H9 (cell line): ENCODE results near the gene DENND5B. TPM values are rescaled to one million over a fixed set of nuclear protein-coding genes. Genes with fewer than 3 reads are reported as not detected.

Source experiments
- DNase-seq: peaks from one replicate; pipeline ENCODE4 v3.0.0-alpha.2; 2017
- H2AFZ ChIP-seq: one replicate; pipeline ENCODE4 v1.6.1; 2013; ENCODE audit warnings: mild to moderate bottlenecking, low read length, control low read depth, moderate library complexity
- H2AK5ac ChIP-seq: 2 replicates; pipeline ENCODE4 v1.6.1; 2013; ENCODE audit warnings: low read length, control low read depth, mixed read lengths; ENCODE audit not compliant: insufficient read length
- H2BK120ac ChIP-seq: one replicate; pipeline ENCODE4 v1.6.1; 2013; ENCODE audit warnings: low read depth, mild to moderate bottlenecking, low read length, control low read depth, inconsistent platforms; ENCODE audit not compliant: poor library complexity, severe bottlenecking
- H2BK12ac ChIP-seq: 2 replicates; pipeline ENCODE4 v1.6.1; 2013; ENCODE audit warnings: low read length, control low read depth, mixed read lengths, low read depth; ENCODE audit not compliant: insufficient read length
- H2BK15ac ChIP-seq: 2 replicates; pipeline ENCODE4 v1.6.1; 2013; ENCODE audit warnings: low read depth, low read length, control low read depth
- H2BK20ac ChIP-seq: one replicate; pipeline ENCODE4 v1.6.1; 2013; ENCODE audit warnings: low read depth, mild to moderate bottlenecking, low read length, control low read depth, inconsistent platforms; ENCODE audit not compliant: poor library complexity, severe bottlenecking
- H2BK5ac ChIP-seq: 2 replicates; pipeline ENCODE4 v1.6.1; 2013; ENCODE audit warnings: low read length, control low read depth, mixed read lengths; ENCODE audit not compliant: insufficient read length
- H3K14ac ChIP-seq: 2 replicates; pipeline ENCODE4 v1.6.1; 2013; ENCODE audit warnings: low read length, control low read depth; ENCODE audit not compliant: insufficient read depth
- H3K18ac ChIP-seq: 2 replicates; pipeline ENCODE4 v1.6.1; 2013; ENCODE audit warnings: low read depth, mild to moderate bottlenecking, mixed read lengths, low read length, control low read depth; ENCODE audit not compliant: insufficient read length
- H3K23ac ChIP-seq: 2 replicates; pipeline ENCODE4 v1.6.1; 2013; ENCODE audit warnings: low read length, control low read depth, mixed read lengths, low read depth; ENCODE audit not compliant: insufficient read length
- H3K23me2 ChIP-seq: 2 replicates; pipeline ENCODE4 v1.6.1; 2013; ENCODE audit warnings: low read depth, mild to moderate bottlenecking, mixed read lengths, low read length, control low read depth; ENCODE audit not compliant: insufficient read length, poor library complexity, severe bottlenecking
- H3K27ac ChIP-seq: 2 replicates; pipeline ENCODE4 v1.5.1; 2013; ENCODE audit warnings: low read length, control low read depth, mixed read lengths, low read depth; ENCODE audit not compliant: insufficient read length
- H3K27me3 ChIP-seq: 2 replicates; pipeline ENCODE4 v1.6.1; 2013; ENCODE audit warnings: low read length, control low read depth, inconsistent platforms; ENCODE audit not compliant: insufficient read depth
- H3K4ac ChIP-seq: 2 replicates; pipeline ENCODE4 v1.6.1; 2013; ENCODE audit warnings: low read depth, mild to moderate bottlenecking, control low read depth, inconsistent platforms, low read length, moderate library complexity
- H3K4me1 ChIP-seq: 2 replicates; pipeline ENCODE4 v1.6.1; 2013; ENCODE audit warnings: low read length, control low read depth, inconsistent platforms; ENCODE audit not compliant: insufficient read depth
- H3K4me2 ChIP-seq: 2 replicates; pipeline ENCODE4 v1.6.1; 2013; ENCODE audit warnings: low read length, control low read depth, mixed read lengths; ENCODE audit not compliant: insufficient read length, insufficient read depth
- H3K56ac ChIP-seq: 2 replicates; pipeline ENCODE4 v1.6.1; 2013; ENCODE audit warnings: low read depth, mild to moderate bottlenecking, mixed read lengths, low read length, control low read depth; ENCODE audit not compliant: insufficient read length
- H3K79me1 ChIP-seq: 2 replicates; pipeline ENCODE4 v1.6.1; 2013; ENCODE audit warnings: low read depth, mild to moderate bottlenecking, moderate library complexity, low read length, control low read depth, inconsistent platforms; ENCODE audit not compliant: insufficient read depth, poor library complexity, severe bottlenecking
- H3K79me2 ChIP-seq: 2 replicates; pipeline ENCODE4 v1.6.1; 2013; ENCODE audit warnings: low read length, control low read depth, inconsistent platforms; ENCODE audit not compliant: insufficient read depth
- H3K9ac ChIP-seq: 2 replicates; pipeline ENCODE4 v1.6.1; 2013; ENCODE audit warnings: low read length, control low read depth, mixed read lengths; ENCODE audit not compliant: insufficient read length; ENCODE audit errors: extremely low read depth
- H3K9me3 ChIP-seq: one replicate; pipeline ENCODE4 v1.6.1; 2013; ENCODE audit warnings: low read depth, low read length, inconsistent platforms; ENCODE audit not compliant: control insufficient read depth
- H3T11ph ChIP-seq: one replicate; pipeline ENCODE4 v1.6.1; 2013; ENCODE audit warnings: mild to moderate bottlenecking, low read length, control low read depth, inconsistent platforms
- H4K20me1 ChIP-seq: one replicate; pipeline ENCODE4 v1.6.1; 2013; ENCODE audit not compliant: control insufficient read depth, insufficient read length, insufficient read depth
- H4K5ac ChIP-seq: 2 replicates; pipeline ENCODE4 v1.6.1; 2013; ENCODE audit warnings: low read depth, mild to moderate bottlenecking, mixed read lengths, low read length, control low read depth; ENCODE audit not compliant: insufficient read length
- H4K8ac ChIP-seq: replicated peaks from 2 replicates; pipeline ENCODE4 v1.6.1; 2013; ENCODE audit warnings: low read length, control low read depth, mixed read lengths, low read depth; ENCODE audit not compliant: insufficient read length
- H4K91ac ChIP-seq: 2 replicates; pipeline ENCODE4 v1.6.1; 2013; ENCODE audit warnings: low read depth, mild to moderate bottlenecking, moderate library complexity, mixed read lengths, low read length, control low read depth; ENCODE audit not compliant: insufficient read length
- H3K27ac Mint-ChIP-seq, 3 experiments: 2 replicates in 2 of 3; 3 replicates in 1 of 3; pipeline ENCODE4 v1.8.0; 2020 to 2021; ENCODE audit warnings: mixed read lengths in 3 of 3, mild to moderate bottlenecking in 1 of 3, moderate library complexity in 1 of 3
- H3K27me3 Mint-ChIP-seq: 2 replicates; pipeline ENCODE4 v1.8.0; 2021; ENCODE audit warnings: low read depth, mild to moderate bottlenecking, moderate library complexity, mixed read lengths
- H3K36me3 Mint-ChIP-seq, 3 experiments: 2 replicates in 2 of 3; 3 replicates in 1 of 3; pipeline ENCODE4 v1.8.0; 2020 to 2021; ENCODE audit warnings: low read depth in 3 of 3, mixed read lengths in 3 of 3; ENCODE audit not compliant: insufficient read depth in 1 of 3
- H3K4me1 Mint-ChIP-seq, 2 experiments: 2 replicates each; pipeline ENCODE4 v1.8.0; 2020; ENCODE audit warnings: mixed read lengths in 2 of 2
- H3K4me3 Mint-ChIP-seq, 2 experiments: 2 replicates in 1 of 2; 3 replicates in 1 of 2; pipeline ENCODE4 v1.8.0; 2020 to 2021; ENCODE audit warnings: mild to moderate bottlenecking in 2 of 2, mixed read lengths in 2 of 2, moderate library complexity in 1 of 2
- H3K9me3 Mint-ChIP-seq, 2 experiments: 2 replicates in 1 of 2; 3 replicates in 1 of 2; pipeline ENCODE4 v1.8.0; 2020; ENCODE audit warnings: mild to moderate bottlenecking in 2 of 2, mixed read lengths in 2 of 2, moderate library complexity in 1 of 2
- CTCF ChIP-seq: fragments of 200-600 bp; sonication (generic); conservative IDR thresholded peaks from 3 replicates; pipeline ENCODE4 v1.8.0; 2021; ENCODE audit warnings: antibody characterized with exemption, mild to moderate bottlenecking
- whole genome bisulfite sequencing: extraction: QIAGEN DNeasy Blood & Tissue Kit; methylation state at CpG from one replicate; pipeline ENCODE4 v1.1.7; 2013; ENCODE audit warnings: missing lambda C conversion rate, low lambda C conversion rate, mixed read lengths; ENCODE audit not compliant: insufficient read length; ENCODE audit errors: extremely low coverage; 5-methylcytosine and 5-hydroxymethylcytosine counted together
- total RNA-seq: library from RNA; stranded (reverse); gene quantifications from 2 replicates; pipeline ENCODE4 v1.2.1, GENCODE V29; 2021

Gene DENND5B
- total RNA-seq, 1 experiment from 2014 or later: 13.4 TPM

DNA sequence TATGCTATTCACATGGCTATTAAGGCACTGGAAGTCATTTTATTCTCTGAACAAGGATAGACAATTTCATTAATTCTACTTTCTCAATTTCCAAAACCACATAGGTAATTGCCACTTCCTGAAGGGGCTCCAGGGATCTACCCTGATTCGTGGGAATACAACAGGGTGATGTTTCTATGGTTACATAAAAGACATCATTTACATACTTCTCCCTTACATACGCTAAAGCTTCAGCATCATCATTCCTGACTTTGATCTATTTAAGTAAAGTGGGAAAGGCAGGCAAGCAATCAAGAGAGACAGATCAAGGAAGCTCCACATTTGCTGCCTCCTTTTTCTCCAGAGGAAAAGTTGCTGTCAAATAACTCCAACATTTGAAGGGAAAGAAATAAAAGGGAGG, 146.2 kb downstream of the DENND5B start:
- H3K27ac ChIP-seq: no peak overlapping the region
- 0 out of 7 replicates have a peak overlapping the region, but pooled peaks of 1 of the 3 experiments have one; percentile 1 for H3K27ac Mint-ChIP-seq
- H3K4me3 Mint-ChIP-seq: no peak overlapping the region
- H3K14ac ChIP-seq: no peak overlapping the region
- no peak overlapping the region for H4K8ac ChIP-seq
- H2AFZ ChIP-seq: no peak overlapping the region
- no peaks in the 10 kb centered on the region for H3K27me3 ChIP-seq
- H3K79me1 ChIP-seq: no peaks in the 10 kb centered on the region
- H3K4me2 ChIP-seq: no peak overlapping the region
- H3K9me3 ChIP-seq: no peaks in the 10 kb centered on the region
- H4K20me1 ChIP-seq: no peaks in the 10 kb centered on the region
- no peak overlapping the region for H3K56ac ChIP-seq
- no peaks in the 10 kb centered on the region for H3K27me3 Mint-ChIP-seq
- H3K9ac ChIP-seq: no peak overlapping the region
- H2BK15ac ChIP-seq: no peak overlapping the region
- H3K9me3 Mint-ChIP-seq: no peaks in the 10 kb centered on the region
- no peak overlapping the region for H4K5ac ChIP-seq
- H2BK120ac ChIP-seq: no peak overlapping the region
- H3K23me2 ChIP-seq: no peaks in the 10 kb centered on the region
- H2BK5ac ChIP-seq: no peak overlapping the region
- no peak for TF ChIP-seq CTCF
- no CpG with 5 or more reads among the region's 2 CpGs for WGBS
- H2AK5ac ChIP-seq: no peak overlapping the region
- 0 out of 4 replicates have a peak, but pooled peaks cover 0 to 5% of the 10 kb centered on the region in 2 experiments for H3K4me1 Mint-ChIP-seq
- H2BK12ac ChIP-seq: no peak overlapping the region
- no peak overlapping the region for H3K23ac ChIP-seq
- H3K36me3 Mint-ChIP-seq: peaks cover 0 to 3% (median 0%) of the 10 kb centered on the region in 3 experiments; a peak in 1 of 7 replicates
- no peak overlapping the region for H3K4ac ChIP-seq
- H2BK20ac ChIP-seq: no peak overlapping the region
- no peak for DNase-seq
- H3K79me2 ChIP-seq: no peaks in the 10 kb centered on the region
- no peaks in the 10 kb centered on the region for H3K4me1 ChIP-seq
- no peak overlapping the region for H3T11ph ChIP-seq
- H3K18ac ChIP-seq: no peak overlapping the region
- H4K91ac ChIP-seq: no peak overlapping the region
